DMS114 treated with DMSO at 0.1 percent for 48 hours (cell line): ENCODE results near the gene SMARCE1.
"Not testable (repeated sequence)": the region's sequence is repeated elsewhere in the genome, so short reads cannot be mapped to it uniquely, and the experiment has no call there.

Experiments used
- DNase-seq: peaks from one replicate; lab custom pipeline; 2025; ENCODE audit not compliant: unreplicated experiment; lab: John Stamatoyannopoulos, UW

The SMARCE1 gene

GRCh38 chr17:40590742-40591141 is 56.9 kb downstream of the SMARCE1 start:
- no peak for DNase-seq

DNA sequence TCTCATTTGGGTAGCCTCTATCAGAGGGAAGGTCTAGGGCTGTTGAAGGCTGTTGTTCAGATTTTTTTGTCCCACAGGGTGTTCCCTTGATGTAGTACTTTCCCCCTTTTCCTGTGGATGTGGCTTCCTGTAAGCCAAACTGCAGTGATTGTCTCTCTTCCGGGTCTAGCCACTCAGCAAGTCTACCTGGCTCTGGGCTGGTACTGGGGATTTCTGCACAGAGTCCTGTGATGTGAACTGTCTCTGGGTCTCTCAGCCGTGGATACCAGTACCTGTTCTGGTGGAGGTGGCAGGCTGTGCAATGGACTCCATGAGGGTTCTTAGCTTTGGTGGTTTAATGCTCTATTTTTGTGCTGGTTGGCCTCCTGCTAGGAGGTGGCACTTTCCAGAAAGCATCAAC is 59.1 kb downstream of the SMARCE1 start:
- DNase-seq, result no peak

DNA sequence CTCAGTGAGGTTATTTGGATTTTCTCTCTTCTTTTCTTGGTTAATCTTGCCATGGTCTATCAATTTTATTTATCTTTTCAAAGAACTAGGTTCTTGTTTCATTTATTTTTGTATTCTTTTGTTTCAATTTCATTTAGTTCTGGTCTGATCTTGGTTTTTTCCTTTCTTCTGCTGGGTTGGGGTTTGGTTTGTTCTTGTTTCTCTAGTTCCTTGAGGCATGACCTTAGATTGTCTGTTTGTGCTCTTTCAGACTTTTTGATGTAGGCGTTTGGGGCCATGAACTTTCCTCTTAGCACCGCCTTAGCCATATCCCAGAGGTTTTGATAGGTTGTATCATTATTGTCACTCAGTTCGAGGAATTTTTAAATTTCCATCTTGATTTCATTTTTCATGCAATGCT is 61.4 kb downstream of the SMARCE1 start:
- DNase-seq, result not testable (repeated sequence)

DNA sequence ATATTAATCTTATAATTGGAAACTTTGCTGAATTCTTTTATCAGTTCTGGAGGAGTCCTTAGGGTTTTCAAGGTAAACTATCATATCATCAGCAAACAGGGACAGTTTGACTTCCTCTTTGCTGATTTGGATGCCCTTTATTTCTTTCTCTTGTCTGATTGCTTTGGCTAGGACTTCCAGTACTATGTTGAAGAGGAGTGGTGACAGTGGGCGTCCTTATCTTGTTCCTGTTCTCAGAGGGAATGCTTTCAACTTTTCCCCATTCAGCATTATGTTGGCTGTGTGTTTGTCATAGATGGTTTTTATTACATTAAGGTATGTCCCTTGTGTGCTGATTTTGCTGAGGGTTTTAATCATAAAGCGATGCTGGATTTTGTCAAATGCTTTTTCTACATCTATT is 62.7 kb downstream of the SMARCE1 start:
- DNase-seq, result not testable (repeated sequence)

DNA sequence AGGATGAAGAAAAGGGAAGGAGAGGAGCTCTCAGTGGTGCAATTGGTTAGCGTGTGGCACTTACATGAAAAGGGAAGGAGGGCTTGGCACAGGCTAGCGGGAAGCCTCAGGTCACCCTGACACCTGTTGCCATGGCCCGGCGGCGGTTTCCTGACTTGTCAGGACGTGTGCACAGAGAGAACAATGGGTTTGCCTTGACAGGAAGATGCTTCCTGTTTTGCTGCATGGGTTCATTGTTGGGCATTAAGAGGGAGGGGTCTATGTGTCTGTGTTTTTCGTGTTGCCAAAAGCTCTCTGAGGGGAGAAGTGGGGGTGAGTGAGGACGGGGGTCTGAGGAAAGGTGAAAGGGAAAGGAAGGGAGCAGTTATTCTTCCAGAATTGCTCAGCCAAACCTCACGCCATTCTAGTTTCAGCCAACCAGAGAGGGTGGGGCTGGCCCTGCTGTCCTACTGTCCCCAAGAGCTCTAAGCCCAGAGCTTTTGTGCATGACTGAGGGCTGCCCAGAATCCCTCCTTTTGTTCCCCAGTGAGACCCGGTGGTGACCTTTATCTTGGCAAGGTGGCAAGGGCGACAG is 65.2 kb downstream of the SMARCE1 start:
- DNase-seq, result no peak

GRCh38 chr17:40580140-40580539 is 67.5 kb downstream of the SMARCE1 start:
- no peak for DNase-seq

DNA sequence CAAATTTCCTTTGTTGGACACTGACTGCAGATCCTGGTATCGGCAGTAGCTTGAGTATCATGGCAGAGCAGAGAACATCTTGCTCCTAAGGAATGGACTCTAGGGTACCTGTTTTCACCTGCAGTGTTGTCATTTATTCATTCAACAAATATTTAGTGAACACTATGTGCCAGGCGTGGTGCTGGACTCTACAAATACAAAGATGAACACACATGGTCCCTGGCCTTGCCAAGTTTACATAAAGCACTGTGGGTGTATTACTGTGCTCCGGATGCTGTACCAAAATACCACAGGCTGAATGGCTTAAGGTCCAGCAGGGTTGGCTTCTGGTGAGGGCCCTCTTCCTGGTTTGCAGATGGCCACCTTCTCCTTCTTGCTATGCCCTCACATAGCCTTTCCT is 68.1 kb downstream of the SMARCE1 start:
- DNase-seq, result no peak

DNA sequence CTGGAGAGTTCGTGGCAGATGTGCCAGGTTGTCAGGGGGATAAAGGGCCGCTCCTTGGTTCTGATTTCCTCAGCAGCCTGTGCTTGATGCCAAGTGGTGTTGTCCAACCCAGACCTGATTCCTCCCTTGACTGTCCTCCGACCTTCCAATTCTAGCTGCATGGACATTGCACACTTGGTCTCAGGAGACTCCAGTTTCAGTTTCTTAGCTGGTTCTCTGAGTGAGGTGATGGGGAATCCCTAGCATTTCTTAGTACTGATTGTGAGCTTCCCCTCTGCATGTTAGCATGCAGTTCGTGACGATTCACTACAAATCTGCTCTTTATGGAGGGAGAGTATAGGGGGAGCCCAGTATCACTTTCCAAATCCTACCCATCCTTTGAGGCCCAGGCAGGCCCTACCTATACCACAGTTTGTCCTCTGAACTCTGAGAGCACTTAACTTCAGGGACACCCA is 70.0 kb downstream of the SMARCE1 start:
- no peak for DNase-seq

DNA sequence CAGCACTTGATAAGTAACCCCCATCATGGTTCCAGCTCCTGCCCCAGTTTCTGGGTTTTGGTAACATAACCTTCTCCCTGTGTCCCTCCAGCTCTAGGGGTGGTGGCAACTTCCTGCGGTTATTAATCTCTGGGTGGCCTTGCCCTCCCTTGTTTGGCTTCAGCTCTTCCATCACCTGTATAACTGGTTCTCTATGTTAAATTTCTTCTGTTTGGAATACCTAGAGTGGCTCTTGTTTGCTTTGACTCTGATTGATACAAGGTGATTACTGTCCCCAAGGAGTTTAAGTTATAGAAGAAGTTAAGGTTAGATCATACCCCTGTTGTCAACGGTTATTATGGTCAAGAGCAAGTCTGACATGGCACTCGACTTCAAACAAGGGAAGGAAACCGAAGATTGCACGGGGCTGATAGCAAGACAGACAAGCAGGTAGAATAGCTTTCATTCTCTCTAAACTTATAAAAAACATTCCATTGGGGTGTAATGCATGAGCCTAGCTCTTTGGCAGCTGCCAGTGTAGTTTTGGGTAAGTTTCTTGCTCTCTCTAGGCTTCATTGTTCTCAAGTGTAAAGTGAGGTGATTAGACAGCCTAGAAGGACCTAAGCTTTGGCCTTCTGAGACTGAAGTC is 71.4 kb downstream of the SMARCE1 start:
- no peak for DNase-seq
